NCI-H1930 (cell line): ENCODE measurements around the gene FAM107B.
"Not testable (repeated sequence)": the region's sequence is repeated elsewhere in the genome, so short reads cannot be mapped to it uniquely, and the experiment has no call there.

ENCODE experiments used
- DNase-seq, 2 experiments: peaks; one replicate each; lab custom pipeline; 2025; lab: John Stamatoyannopoulos, UW

Gene FAM107B

DNA sequence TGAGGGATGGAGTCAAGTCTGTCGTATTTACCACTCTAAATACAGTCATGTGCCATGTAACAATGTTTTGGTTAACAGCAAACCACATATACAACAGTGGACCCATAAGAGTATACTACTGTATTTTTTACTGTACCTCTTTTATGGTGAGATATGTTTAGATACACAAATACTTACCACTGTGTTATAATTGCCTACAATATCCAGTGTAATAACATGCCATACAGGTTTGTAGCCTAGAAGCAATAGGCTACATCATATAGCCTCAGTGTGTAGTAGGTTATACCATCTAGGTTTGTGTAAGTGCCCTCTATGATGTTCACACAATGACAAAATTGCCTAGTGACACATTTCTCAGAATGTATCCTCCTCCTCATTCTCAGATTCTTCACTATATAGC, 110.4 kb downstream of the FAM107B start:
- DNase-seq: no peak

DNA sequence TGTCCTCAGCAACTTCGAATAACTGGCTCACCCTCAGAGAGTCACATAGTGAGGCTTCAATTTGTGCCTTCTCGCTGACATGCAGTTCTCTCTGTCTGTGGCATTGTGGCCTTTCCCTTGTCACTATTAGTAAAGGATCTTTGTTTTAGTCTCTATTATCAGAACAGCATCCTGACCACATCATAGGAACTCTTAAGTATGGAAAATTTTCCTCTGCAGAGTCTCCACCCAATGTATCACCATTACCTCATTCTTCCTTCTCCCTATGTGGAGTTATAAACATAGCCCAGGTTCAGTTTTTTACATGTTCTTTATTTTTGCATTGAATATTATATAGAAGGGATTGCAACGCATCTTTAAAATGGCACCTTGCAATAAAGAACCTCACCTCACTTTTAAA, 112.9 kb downstream of the FAM107B start:
- DNase-seq: no peak

DNA sequence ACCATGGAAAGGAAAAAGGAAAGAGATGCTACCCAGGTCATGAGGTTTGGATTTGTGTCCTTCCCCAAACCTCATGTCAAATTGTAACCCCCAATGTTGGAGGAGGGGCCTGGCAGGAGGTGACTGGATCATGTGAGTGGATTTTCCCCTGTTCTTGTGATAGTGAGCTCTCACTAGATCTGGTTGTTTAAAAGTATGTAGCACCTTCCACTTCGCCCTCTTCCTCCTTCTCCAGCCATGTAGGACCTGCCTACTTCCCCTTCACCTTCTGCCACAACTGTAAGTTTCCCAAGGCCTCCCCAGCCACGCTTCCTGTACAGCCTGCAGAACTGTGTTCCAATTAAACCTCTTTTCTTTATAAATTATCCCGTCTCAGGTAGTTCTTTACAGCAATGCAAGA, 113.9 kb downstream of the FAM107B start:
- no peak for DNase-seq

DNA sequence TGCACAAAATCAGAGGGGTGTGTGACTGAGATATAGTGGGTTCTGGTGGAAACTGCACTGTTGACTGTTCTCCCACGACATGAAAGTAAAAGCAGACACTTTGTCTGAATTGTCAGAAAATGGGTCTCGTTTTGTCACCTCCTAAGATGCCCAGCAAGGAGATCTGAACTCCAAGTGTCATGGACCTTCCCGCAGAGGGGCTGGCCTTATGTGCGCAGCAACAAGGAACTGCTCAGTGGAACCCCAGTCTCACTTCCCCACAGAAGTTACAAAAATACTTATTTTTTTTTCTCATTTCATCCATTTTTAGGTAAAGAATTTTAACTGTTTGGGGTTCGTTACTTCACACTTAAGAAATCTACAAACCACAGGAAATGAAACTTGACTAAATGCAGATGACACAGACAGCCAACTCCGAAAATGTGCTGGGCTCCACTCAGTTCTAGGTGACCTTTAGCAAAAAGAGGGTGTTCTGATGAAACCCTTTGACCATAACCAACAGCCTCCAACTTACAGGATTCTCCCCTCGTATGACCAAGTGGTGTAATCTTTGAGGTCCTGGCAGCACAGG, 115.0 kb downstream of the FAM107B start:
- DNase-seq: no peak

DNA sequence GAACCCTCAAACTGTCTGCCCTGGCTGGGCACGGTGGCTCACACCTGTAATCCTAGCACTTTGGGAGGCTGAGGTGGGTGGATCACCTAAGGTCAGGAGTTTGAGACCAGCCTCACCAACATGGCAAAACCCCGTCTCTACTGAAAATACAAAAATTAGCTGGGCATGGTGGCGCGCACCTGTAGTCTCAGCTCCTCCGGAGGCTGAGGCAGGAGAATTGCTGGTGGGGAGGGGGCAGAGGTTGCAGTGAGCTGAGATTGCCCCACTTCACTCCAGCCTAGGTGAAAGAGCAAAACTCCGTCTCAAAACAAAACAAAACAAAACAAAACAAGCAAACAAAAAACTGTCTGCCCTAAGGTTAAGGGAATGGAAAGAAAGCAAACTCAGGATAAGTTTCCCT, 115.6 kb downstream of the FAM107B start:
- DNase-seq: not testable (repeated sequence)

DNA sequence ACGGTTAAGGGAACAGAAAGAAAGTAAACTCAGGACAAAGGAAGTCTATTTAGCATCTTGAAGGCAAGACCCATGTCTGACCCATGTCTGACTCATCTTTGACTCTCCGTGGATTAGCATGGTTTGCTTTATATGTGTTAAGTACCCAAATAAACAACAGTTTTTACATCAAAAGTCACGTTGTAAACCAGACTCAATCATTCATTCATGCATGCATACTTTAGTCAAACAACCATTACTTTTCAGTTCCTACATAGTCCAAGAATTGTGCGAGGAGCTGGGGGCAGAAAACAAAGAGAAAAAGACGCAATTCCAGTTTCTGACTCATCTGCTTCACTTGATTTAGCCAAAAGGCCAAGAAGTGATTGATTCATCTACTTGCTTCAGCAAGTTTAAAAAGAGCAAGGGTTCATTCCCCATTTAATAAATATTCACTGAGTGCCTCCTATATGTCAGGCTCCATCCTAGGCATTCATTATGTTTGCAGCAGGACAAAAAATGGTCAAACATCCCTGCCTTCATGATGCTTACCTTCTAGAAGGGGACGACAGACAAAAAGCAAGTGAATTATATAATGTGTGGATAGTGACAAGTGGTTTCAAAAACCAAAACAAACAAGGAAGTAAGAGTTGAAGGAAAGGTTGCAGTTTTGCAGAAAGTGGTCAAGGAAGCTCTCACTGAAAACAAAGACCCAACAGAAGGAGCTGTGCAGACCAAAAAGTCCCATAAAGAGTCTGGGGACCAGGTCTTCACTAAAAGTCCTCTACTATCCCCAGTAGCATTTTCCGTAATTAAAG, 116.2 kb downstream of the FAM107B start:
- no peak for DNase-seq

DNA sequence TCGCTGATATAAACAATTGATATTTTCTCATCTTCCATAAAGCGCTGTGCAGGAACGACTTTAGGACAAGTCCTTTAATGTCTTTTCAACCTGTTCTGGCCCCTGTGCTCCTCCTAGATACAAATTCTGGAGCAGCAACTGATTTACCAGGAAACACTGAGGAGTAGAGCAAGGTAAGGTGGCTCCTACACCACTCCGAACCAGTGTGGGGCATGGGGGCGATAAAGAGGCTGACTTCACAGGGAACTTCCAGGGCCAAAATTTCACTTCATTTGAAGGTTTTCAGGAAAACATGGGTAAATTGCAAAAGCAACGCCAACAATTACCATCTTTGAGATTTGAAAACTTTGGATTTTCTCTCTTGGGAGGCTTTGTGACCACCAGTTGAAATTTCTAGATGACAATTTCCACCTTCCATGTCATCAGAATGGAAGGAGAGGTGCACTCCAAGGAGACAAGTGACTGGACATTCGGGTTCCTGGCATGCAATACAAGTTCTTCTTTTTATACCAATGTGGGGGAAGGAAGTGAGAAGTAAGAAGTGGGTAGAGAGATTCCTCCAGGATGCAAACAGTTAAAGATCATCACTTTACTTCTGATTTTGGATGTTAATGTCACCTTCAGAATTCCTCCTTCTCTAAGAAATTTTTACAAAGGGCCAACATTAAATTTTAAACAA, 118.5 kb downstream of the FAM107B start:
- no peak for DNase-seq

DNA sequence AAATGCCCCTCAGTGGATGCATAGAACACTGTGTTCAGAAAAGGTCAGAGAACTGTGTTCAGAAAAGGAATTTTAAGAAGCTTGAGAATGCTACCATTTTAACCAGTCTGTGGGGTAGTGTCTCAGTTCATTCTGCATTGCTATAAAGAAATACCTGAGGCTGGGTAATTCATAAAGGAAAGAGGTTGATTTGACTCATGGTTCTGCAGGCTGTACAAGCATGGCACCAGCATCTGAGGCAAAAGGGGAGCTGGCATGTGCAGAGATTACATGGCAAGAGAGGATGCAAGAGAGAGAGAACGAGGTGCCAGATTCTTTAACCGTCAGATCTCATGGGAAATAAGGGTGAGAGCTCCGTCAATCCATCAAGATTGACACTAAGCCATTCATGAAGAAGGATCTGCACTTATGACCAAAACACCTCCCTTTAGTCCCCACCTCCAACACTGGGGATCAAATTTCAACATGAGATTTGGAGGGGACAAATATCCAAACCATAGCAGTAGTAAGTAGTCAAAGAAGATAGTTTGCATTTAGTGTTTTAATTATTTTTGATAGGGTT, 119.8 kb downstream of the FAM107B start:
- no peak for DNase-seq

DNA sequence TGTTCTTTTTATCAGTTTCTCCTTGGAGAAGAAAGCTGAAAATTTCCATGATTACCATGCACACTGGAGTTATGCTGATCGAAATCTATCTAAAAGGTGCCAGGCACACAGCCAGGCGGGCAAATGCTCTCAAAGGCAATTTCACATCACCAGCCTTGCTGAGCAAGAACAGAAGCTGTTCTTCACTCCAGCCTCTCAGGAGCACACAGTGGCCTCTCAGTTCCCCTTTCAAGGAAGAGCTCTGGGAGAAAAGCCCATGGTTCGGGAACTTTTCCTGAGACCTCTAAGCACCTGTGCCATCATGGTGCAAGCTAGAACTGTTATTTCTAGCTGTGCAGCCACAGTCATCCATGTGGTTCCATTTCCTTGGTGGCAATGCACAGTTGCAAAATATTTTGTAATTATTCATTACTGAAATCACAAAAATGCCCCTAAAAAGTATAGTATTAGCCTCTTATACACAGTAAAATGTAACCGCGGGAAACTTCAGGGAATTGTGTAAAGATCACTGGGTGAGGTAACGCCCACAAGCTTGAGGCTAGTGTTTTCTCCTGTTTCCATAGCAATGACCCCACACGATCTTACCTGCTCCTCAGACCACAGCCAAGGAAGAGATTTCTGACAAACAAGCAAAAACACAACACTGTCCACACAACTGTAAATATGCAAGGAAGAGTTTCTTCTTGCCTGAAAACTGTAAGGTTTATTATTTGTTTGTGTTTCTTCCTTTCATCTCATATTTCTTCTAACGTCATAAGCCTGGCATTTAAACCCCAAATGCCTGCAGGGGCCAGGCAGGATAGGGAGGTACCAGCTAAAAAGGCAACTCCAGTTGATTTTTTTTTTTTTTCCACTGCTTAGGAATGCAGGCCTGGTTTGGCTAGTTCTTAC, 121.2 kb downstream of the FAM107B start:
- no peak for DNase-seq

DNA sequence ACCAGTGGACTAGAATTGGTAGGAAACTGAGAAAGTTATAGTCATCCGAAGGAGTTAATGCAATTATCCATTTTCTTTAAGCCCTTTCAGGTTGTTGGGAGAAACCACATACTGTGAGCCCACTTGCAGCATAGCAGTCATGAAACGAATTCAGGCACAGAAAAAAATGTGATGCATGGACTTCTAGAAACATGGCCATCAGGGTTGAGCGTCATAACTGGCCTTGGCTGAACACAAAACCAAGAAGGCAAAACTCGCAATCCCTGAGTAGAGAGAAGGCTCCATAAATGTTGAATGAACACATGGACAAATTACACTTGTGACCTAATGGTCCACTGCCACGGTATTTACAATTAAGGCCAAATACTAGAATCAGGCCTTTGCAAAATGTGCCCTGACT, 121.9 kb downstream of the FAM107B start:
- no peak for DNase-seq

DNA sequence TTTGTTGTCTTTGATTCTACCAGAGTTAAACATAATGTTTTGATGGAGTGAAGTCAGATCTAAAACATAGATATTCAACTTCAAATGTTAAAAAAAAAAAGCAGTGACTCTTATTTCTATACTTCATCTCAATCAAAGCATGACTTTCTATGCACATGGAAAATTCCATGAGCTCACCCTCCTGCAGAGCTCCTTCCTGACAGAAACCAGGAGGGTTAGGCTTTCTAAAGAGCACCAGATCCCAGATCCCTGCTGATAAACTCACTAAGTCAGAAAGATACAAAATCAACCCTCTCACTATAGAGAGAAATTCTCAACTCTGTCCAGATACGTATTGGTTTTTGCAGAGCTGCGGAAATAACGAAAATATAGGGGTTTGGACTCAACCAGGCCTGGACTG, 122.6 kb downstream of the FAM107B start:
- no peak for DNase-seq

DNA sequence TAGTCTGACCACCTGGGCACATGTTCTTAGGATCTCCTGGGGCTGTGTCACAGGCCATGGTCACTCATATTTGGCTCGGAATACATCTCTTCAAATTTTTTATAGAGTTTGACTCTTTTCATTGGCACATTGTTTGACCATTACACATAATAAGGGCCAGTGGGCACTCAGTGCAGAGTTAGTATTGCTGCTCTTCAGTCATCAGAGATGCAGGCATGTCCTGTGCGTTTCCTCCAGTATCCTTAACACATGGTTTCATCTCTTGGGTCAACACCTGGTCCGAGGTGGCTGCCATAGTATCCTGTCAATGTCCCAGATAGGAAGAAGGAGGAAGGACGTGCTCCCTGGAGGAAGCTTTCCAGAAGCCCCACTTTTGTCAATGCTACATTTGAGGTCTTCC, 125.0 kb downstream of the FAM107B start:
- no peak for DNase-seq

DNA sequence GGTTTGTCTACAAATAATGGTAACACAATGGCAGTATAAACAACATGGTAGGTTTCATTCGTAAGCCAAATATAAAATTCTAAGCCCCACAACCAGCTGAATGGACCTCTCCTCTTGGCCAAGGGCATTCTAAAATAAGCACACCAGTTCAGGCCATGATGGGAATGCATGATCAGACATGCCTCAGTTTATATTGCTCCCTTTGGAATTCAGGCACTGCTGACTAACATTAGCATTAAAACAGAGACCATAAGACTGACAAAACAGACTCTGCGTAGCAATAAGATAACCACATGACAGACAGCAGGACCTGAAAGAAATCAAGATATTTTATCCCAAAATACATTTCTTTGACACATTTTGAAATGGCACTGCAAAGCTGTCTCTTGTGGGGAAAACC, 125.8 kb downstream of the FAM107B start:
- peak in 1 of 2 experiments; percentile 0 for DNase-seq

DNA sequence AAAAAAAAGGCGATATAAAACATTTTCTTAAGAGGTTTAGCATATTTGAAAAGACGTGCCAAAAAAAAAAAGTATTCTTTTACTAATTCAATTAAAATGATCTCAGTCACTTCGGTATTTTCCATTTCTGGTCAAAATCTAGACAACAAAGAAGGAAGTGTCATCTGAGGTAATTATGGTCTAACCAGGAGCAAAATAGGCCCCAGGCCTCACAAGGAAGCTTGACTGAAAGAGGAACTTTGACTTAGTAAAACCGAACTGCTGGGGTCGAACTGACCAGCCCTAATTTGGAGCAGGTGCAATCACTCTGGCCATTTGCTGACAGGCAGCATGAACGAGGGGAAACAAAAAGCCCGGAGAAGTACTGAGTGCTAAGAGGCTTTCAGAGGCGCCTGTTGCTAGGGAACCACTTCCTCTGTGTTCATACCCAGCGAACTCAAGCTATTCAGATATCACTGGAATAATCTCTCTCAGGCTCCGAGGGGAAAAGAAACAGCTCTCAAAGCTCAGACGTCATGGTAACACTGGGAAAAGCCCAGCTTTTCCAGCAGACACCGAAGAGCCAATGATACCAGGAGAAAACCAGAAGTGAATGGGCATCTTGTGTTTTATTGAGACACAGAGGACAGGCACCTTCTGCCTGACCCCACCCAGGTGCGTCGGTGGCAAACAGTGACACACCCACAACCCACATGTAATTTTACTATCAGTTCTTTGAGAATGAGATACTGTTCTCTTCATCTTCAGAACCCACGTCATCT, 126.5 kb downstream of the FAM107B start:
- DNase-seq: peak in 1 of 2 experiments; percentile 30

DNA sequence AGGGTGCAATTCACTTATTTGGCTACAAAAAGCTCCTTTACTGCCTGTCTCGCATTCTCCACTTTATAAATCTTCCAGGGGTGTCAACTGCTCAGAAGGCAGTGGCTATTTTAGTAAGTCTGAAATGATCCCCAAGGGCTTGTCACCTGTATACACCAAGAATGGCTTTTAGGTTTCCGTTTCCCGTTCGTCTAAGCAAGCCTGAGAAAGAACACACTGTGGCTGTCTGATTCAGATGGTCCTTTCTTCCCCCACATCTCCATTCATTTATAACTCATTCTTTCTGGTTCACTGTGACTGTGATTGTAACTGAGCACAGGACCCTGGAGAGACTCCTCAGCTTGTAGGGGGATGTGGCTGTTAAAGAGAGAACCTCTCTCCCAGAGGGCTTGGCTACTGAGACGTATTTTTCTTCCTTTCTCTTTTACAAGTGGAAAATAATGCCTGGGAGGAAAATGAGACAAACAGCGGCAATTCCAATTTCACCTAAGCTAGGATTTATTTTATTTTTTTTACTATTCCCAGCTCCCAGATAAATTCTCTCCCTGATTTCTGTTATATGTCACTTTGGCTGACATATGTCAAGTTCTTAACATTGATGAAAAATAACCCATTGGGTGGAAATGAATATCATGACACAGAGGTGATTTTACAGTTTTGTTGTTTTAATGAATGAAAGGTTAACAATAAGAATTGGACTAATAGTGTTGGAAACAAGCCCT, 129.3 kb downstream of the FAM107B start:
- no peak for DNase-seq

DNA sequence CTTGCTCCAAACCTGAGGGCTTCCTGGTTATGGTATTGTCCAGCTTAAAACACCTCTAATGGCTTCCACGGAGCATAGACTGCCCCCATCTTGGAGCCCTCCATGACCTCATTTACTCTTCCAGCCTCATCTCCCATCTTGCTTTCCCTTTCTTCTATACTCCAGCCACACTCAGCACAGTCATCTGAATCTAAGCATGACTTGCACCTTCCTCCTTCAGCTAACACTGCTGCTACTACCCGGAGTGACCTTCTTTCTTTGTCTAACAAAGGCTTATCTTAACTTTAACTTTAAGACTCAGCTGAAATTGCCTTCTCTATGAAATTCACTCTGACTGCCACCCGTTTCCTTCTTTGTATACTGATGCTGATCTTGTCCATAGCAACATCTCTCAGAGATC, 135.1 kb downstream of the FAM107B start:
- no peak for DNase-seq

DNA sequence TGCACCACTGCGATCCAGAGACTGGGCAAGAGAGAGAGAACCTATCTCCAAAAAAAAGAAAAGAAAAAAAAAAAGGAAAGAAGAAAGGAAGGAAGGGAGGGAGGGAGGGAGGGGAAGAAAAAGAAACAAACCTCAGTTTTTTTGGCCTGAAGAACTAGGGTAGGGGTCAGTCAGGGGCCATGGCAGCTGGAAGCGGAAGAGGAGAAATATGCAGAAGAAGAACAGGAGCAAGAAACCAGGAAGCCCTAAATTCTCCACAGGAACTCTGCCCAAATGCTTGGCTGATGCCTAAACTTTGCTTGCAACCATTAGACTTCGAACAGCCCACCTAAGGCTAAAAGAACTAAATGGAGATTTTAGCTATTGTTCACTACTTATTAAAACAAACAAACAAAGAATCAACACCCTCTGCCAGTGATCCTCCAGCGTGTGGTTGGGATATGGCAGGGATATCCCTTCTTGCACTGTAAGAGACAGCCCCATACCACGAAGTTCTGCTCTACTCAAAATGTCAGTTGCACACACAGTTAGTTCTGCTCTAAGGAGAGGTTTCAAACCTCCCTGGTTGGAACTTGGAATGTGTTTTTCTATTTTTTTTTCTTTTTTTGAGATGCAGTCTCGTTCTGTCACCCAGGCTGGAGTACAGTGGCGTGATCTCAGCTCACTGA, 139.5 kb downstream of the FAM107B start:
- DNase-seq: no peak

DNA sequence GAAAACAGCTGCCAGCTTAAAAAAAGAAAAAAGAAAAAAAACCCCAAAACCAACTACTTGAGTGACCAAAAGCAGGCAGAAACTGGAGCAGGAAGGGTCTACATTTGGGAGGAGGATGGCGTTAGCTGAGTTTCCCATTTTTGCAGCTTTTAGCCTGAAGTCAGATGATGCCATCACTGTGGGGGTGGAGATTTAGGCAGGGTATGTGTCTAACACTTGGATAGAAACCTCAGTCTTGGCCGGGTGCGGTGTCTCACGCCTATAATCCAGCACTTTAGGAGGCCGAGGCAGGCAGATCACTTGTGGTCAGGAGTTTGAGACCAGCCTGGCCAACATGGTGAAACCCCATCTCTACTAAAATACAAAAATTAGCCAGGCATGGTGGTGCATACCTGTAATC, 140.1 kb downstream of the FAM107B start:
- DNase-seq: not testable (repeated sequence)

DNA sequence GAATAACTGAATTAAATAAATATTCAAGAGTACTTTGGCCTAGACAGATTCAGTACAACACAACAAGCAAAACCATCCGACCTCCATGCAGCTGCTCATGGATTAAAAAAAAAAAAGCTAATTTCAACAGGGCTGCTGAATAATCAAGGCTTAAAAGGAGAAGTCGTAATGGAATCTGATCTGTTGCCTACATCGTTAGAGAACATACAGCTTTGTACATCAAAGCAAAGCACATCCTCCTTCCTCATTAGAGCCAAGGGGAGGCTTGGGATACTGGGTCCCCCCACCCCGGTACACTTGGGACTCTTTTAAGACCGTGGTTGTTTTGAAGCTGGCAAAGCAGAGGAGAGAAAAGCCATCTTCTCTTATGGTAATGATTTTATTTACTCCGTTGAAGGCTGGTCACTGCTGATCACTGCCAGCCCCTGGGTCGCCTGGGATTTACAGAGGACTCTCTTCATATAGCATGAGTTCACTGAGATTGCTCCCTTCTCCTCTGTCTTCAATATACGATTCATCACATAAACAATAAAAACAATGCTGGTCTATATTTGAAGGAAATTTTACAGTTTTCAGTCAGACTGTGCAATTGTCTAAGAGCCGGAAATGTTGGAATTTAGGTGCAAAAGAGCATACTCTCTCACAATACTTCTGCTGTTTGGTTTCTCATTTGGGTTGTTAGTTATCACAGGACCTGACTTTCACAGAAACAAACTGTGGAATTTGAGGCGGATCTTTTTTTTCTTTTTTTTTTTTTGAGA, 148.8 kb downstream of the FAM107B start:
- DNase-seq: no peak
